Measurements from ENCODE around the gene RBM33.

GRCh38 chr7:155637155-155637554 is 7.3 kb upstream of the RBM33 start:
- TF ChIP-seq ZFX (IDR thresholded peaks at IDR 0.05) (no peak), CTCF (conservative IDR thresholded peaks at IDR 0.05) (no peak)

Measured in C4-2B (cell line).